DMS 273 (cell line): ENCODE results near the gene CYP17A1.

Source experiments
- DNase-seq: peaks from one replicate; lab custom pipeline; 2025; ENCODE audit not compliant: unreplicated experiment; lab: John Stamatoyannopoulos, UW

Gene CYP17A1

DNA sequence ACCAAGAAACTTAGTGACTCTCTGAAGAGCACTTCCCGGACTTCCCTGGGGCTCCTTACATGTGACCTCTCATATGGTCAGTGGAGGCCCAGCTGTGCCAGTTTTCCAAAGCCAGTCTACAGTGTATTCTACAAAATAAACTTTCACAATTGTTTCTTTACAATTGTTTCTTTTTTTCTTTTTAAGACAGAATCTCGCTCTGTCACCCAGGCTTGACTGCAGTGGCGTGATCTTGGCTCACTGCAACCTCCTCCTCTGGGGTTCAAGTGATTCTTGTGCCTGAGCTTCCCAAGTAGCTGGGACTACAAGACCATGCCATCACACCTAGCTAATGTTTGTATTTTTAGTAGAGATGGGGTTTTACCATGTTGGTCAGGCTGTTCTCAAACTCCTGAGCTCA is 25.9 kb downstream of the CYP17A1 start:
- no peak for DNase-seq

DNA sequence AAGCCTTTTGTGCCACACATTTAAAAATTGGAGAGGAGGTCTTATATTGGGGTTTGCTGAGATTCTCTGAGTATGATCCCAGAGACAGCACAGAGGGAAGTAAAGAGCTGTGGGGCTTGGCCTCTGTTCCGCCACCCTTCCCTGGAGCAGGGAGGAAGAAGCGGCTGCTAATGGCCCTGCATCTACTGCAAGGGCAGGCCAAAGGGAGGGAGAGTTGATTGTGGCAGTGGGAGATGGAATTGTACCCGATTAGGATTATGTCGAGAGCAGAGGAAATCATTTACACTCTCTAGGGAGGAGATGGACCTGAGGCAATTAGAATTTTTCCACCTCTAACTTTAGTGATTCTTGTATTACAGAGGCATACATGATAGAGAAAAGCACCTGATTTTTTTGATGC is 28.8 kb downstream of the CYP17A1 start:
- DNase-seq, result no peak

DNA sequence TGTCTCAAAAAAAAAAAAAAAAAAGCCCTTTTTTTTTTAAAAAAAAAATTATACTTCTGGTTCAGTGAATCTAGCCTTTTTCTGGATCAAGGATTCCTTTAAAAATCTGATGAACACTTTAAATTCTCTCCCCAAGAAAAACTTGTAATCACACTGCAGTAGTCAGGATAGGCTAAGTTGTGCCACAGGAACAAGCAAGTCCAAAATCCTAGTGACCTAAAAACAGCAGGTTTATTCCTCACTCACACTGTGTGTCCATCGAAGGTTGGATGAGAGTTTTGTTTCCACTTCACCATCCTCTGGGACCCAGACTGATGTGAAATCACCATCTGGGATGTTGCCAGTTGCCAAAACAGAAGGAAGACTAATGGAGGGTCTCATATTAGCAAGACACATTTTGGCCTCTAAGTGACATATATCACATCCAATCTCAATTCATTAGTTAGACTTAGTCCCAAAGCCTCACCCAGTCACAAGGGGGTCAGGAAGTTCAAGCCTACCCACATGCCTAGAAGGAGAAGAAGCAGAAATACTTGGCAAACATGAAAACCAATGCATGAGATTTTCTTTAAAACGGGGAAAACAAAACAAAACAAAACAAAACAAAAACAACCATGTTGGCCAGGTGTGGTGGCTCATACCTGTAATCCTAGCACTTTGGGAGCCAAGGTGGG is 32.7 kb downstream of the CYP17A1 start:
- no peak for DNase-seq

DNA sequence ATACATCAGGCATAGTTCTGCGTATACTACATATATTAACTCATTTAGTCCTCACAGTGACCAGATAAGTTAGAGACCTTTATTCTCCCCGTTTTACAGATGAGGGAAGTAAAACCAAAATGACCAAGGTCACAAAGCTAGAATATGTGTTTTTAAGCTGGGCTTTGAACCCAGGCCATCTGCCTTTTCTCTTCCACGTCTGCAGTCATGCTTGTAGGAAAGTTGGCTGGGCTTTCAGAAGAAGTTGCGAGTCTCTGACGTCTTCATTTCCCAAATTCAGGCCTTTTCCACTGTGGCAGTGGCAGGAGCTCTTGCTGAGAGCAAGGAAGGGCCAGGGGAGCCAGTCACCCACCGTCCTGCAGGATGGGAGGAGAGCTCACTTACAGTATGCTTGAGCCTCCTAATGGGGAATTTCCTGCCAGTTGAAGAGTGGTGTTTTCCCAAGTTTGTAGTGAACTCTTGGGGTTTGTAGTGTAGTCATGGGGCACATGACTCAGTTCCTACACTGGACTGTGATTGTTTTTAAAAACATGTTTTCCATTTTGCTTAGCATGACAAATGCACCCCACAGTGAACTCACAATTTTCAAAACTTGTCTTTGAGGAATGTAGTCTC is 34.2 kb downstream of the CYP17A1 start:
- DNase-seq, result no peak

DNA sequence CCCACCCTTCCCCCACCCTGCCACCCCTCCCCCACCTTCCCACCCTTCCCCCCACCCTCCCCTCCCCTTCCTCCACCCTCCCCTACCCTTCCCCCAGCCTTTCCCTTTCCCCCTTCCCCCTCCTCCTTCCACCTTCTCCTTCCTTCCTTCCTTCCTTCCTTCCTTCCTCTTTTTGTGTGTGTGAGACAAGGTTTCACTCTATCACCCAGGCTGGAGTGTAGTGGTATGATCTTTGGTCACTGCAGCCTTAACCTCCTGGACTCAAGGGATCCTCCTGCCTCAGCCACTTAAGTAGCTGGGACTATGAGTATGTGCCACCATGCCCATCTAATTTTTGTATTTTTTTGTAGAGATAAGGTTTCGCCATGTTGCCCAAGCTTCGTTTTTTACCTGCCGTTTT is 35.2 kb downstream of the CYP17A1 start:
- no peak for DNase-seq

DNA sequence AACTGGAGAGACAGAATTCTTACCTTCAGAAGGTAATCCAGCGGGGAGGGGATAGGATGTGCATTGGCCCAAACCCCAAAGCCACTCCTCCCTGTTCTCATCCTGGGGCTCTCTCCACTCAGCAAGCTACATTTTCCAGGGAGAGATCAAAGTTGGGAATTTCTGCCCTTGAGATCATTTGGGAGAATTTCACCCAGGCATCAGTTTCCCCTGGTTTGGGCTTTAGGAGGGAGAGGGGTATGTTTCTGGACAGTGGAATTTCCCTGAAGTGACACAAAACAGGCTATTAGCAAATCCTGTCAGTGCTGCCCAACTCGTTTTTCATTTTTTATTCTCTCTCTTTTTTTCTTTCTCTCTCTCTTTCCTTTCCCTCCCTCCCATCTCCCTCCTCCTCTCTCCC is 35.7 kb downstream of the CYP17A1 start:
- no peak for DNase-seq

DNA sequence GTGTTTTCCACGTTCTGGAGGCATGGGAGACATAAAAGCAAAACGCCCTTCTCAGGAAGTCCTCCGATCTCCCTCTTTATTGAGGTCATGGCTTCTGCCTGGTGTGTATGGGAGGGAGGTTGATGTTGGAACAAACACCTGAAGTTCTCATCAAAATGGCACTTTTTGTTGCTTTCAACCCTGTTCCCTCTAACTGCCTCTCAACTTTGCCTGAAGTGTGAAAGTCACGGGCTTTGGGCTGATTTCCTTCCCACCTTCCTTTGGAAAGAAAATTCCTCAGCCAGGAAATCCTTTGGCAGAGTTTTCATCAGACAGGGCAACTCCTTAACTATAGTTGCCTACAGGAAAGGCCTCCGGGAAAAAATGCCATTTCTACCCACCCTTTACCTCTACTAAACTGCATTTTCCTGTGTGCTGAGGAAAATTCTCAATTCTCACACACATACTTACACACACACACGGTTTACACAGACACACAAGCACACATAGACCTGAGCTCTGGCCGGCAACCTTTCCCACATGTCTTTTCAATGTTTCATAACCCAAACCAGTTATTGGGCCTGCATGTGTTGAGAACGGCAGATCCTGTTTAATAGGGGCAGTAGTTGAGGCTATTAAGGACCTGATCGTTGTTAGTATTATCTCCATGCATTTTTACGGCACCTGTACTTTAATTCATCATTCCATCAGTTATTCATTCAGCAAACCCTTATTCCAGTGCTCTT is 36.4 kb downstream of the CYP17A1 start:
- DNase-seq, result no peak

DNA sequence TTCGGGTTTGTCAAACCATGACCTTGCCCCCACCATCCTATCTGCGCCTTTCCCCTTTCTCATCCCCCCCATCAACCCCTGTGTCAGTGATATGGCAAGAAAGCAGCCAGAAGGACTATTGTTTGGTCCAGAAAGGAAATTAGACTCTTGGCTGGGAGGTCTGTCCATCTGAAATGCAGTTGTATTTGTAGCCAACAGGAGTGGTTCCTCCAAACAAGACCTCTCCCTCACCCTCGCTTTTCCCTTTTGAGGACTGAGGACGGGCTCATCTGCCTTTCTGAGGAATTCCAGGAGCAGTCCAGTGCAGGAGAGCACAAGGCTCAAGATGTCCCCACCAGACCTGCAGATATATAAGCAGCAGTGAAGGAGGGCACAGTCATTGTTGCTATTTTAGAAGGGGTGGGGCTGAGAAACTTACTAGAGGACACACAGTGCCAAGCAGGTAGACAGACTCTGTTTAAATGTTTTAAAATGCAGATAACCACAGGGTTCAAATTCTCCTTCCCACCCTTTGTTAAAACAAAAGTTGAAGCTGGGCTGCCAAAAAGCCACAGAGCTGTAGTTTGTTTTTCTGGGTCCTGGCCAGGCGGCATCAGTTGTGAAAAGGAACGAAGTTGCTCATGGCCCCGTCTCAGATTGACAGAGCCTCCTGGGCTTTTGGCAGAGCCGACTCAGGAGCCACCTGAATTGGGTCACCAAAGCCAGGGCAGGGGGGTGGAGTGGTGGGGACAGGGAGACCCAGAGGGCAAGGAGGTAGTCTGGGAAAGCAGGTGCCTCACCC is 37.3 kb downstream of the CYP17A1 start:
- no peak for DNase-seq

DNA sequence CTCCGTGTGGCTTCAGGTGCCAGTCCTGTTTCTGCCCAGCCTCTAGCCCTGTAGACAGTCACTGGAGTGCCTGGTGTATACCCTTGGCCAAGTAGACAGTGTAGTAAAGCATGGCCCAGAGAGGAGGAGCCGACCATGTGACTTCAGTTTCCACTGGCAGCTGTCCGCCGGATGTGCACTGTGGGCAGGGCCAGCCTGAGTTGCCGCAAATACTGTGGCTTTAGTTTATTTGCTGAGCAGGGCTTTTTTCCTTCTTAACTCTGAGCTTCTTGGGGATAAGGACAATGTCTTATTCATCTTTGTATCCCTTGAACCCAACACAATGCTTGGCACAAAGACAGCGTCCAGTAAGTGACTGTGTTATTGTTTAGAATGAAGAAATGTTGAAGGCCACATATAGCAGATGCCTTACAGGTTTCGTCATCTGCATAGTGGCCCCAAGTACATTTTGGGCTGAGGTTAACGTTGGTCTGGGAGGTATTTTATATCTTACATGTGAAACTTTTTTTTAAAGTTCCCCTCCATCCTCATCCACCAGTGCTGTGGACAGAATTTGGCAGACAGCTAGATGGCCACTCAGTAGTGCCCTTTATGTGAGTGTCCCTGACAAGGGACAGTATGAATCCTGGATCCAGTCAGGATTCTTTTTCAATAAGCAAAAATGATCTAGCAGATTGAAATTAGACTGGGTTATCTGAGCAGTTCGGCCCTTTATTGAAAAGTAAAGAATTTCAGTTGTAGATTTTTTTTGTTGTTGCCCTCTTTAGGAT is 40.6 kb downstream of the CYP17A1 start:
- DNase-seq, result no peak

DNA sequence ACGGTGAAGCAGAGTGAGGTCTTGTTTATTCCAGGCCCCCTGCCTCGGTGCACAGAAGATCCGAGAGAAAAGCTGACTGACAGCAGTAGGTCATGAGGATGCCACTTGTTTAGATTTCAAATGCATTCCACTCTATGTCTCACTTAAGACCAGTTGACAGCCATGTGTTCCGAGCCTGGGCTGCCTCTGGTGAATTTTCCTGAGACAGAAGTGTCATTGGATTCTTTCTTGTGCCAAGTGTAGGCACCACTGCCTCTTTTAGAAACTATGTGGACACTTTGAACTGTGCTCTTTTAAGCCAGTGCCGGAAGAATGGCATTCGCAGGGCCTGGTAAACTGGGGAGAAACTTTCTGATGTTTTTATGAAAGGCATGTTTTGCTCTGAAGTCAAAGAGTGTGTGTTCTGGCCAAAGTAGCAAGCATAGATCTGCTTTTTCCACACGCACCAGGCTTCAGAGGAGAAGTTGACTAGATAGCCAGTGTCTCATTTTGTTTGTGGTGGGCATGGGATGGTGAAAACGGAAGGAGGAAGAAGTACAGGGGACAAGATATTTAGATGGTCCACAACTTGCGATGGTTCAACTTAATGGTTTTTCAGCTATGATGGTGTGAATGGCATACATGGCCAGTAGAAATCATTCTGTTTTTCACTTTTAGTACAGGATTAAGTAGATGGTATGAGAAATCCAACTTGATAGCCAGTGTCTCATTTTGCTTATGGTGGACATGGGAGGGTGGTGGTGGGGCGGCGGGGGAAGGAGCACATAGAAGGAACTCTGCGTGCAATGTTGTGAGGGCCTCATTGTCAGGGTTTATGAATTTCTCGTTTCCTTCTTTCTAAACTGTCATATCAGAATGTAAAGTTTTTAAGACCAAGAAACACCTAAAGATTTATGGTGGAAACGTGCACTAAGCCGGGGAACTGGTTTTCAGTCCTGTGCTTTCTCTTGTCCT is 41.5 kb downstream of the CYP17A1 start:
- DNase-seq, result no peak

DNA sequence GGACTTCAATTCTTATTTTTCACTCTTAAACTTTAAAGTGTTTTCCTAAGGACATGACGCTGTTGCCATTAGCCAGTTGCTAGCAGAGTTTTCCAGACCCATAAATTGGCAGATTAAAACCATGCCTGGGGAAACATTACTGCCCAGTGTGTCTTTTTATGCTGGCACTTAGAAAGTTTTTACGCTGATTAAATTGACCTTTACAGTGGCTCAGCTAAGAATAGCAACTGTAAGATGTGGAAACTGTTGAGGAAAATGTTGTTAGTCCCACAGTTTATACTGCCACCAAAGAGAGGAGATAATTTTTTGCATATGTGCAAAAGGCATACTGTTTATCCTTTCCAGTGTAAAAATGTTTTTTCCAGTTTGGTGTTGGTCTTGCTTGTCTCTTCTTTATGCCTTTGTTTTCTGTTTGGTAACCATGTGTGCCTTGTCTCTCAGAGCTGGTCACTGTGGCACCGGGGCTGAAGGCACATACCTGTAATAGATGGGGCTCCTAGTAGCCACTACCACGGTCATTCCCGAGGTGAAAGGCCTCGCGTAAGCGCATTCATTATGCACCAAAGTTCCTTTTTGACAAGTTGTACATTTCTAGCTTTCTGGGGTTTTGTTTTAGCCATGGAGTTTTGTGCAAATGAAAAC is 45.3 kb downstream of the CYP17A1 start:
- no peak for DNase-seq

DNA sequence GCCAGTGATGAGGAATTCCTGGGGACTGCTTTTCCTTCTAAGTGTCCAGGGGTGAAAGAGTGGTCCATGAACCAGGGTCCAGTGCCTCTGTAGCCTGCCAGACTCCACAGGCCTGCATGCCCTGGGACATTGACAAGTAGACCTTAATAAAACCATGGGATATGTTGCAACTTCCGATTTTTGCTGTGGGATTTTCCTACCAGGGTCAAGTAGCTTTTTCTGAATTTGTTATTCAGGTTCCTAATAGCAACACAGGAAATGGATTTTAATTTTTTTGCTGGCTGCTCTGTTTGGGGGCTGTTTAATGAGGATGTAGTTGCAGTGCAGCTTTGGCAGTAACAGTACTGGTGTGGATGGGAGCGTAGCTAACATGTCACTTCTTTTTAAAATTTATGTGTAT is 51.4 kb downstream of the CYP17A1 start:
- no peak for DNase-seq

DNA sequence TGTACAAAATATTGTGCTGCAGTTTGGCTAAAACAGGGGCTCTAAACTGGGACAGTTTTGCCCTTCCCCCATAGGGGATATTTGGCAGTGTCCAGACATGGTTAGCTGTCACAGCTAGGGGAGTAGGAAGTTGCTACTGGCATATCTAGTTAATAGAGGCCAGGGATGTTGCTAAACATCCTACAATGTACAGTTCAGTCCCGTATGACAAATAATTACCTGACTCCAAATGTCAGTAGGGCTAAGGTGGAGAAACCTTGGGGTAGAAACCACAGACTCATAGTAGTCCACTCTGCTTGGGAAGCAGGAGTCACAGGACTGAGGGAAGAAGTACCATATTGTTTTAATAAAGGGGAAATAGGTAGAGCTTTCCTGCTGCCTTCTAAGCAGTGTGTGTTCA is 53.6 kb downstream of the CYP17A1 start:
- no peak for DNase-seq

DNA sequence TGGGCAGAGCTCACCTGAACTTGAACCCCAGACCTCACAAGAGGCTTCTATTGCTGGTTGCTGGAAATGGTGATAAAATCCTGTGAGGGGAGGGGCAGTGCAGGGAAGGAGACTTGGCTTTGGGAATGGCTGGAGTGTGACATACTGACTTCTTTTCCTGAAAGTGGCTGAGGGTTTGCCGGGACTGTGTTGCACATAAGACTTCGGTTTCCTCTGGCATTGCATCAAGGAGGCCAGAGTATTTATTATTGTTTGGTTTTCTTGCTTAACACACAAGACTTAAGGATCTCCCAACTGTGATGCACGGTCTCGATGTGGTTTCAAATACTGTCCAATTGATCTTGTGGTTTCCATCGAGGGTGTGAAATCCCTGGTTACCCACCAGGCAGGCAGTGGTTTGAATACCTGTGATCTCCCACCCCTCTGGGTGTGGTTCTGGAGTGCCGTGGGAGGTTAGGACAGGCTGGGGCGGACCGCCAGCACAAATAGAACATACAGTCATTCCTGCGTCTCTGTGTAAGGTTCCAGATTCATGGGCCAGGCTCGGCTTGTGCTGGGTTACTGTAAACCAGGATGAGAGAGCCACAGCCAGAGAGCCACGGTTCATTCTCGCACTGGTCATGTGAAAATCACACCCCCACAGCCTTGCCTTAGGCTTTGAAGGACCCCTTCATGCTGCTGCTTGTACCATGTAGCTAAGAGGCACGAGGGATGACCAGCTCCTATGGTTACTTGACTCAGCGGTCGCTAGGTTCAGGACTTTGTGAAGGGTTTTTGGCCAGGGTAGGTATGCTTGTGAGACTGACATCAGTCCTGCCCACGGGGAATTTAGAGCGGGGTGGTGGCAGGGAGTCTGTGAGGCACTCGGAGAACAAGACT is 54.3 kb downstream of the CYP17A1 start:
- no peak for DNase-seq

DNA sequence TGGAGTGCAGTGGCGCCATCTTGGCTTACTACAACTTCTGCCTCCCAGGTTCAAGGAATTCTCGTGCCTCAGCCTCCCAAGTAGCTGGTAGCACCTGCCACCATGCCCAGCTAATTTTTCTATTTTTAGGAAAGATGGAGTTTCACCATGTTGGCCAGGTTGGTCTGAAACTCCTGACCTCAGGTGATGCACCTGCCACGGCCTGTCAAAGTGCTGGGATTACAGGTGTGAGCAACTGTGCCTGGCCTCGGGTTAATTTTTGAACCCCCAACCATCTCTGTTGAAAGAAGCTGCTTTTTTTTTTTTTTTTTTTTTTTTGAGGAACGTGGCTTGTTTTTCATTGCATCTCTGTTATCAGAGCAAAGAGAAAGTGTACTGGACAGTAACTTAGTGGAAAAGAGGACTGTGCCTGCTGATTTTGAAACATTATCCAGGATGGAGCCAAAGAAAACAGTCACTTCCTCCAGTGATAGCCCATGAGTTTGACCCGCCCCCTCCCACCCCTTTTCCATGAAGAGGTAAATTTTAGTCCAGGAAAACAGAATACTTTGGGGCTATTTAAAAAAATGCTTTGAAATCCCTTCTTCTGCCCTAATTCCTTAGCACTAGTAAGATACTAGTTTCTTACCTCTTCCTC is 55.2 kb downstream of the CYP17A1 start:
- no peak for DNase-seq

DNA sequence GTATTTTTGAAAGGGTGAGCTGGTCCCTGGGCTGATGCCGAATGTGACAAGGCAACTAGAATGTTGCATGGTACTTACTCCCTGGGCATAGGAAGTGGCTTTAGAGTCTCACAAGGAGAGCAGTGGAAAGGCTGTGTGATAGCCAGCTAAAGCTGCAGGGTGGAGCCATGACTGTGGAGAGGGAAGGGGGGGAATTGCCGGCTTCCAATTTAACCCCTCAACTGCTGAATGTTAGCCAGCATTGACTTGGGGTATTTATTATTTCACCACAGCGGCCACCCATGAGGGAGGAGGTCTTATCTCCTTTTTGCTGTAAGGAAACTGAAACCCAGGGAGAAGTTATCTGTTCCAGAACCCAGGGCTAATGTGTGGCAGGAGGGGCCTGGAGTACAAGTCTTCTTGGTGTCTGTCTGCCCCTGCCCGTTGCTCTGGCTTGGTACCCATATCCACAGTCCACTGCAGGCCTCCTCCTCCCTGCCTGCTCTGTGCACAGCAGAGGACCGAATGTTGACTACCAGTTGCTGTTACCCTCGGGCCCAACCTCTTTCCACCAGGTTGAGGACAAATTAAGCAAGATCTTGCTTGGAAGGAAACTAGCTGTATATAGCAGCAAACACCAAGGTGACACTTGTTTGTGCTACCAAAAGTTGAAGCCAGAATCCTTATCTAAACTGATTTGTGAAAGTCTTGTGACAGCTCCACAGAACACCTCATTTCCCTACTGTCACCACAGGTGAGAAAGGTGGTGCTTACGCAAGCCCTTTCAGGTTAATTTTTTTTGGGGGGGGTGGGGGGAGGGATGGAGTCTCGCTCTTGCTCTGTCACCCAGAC is 55.9 kb downstream of the CYP17A1 start:
- no peak for DNase-seq
